HUES48 (cell line): ENCODE results near the gene ZFPM1.
"Not testable (repeated sequence)": the region's sequence is repeated elsewhere in the genome, so short reads cannot be mapped to it uniquely, and the experiment has no call there.

Source experiments
- H3K27ac ChIP-seq: one replicate; pipeline ENCODE4 v1.7.0; 2013; ENCODE audit warnings: low read depth, low read length, inconsistent platforms
- H3K27me3 ChIP-seq: 2 replicates; pipeline ENCODE4 v1.6.1; 2013; ENCODE audit warnings: mild to moderate bottlenecking, low read length; ENCODE audit not compliant: control insufficient read depth, insufficient read depth
- H3K36me3 ChIP-seq: 2 replicates; pipeline ENCODE4 v1.6.1; 2013; ENCODE audit warnings: low read length; ENCODE audit not compliant: control insufficient read depth, insufficient read depth
- H3K4me1 ChIP-seq: 2 replicates; pipeline ENCODE4 v1.6.1; 2013; ENCODE audit warnings: mild to moderate bottlenecking, low read length; ENCODE audit not compliant: control insufficient read depth, insufficient read depth
- H3K4me3 ChIP-seq: 2 replicates; pipeline ENCODE4 v1.5.1; 2013; ENCODE audit warnings: mild to moderate bottlenecking, low read depth, low read length
- H3K9ac ChIP-seq: 2 replicates; pipeline ENCODE4 v1.6.1; 2013; ENCODE audit warnings: mild to moderate bottlenecking, low read depth, low read length, moderate library complexity
- H3K9me3 ChIP-seq: 2 replicates; pipeline ENCODE4 v1.6.1; 2013; ENCODE audit warnings: low read length; ENCODE audit not compliant: control insufficient read depth, insufficient read depth

Gene ZFPM1

GRCh38 chr16:88477631-88478519 lies 24.8 kb downstream of the ZFPM1 start:
- Histone ChIP-seq H3K9ac (no peak overlapping the region), H3K4me1 (peaks cover 5% of the 10 kb centered on the region; the same call in 1 of the 2 replicates), H3K27ac (no peak overlapping the region), H3K27me3 (no peaks in the 10 kb centered on the region), H3K9me3 (no peaks in the 10 kb centered on the region), H3K36me3 (no peaks in the 10 kb centered on the region), H3K4me3 (no peak overlapping the region)

- H3K4me3 ChIP-seq: no peak overlapping the region
- no peak overlapping the region for H3K9ac ChIP-seq
- H3K36me3 ChIP-seq: no peaks in the 10 kb centered on the region
- no peak overlapping the region for H3K27ac ChIP-seq
- no peaks in the 10 kb centered on the region for H3K27me3 ChIP-seq
- H3K4me1 ChIP-seq: peaks cover 5% of the 10 kb centered on the region; the same call in 1 of the 2 replicates
- no peaks in the 10 kb centered on the region for H3K9me3 ChIP-seq
Observed at GRCh38 chr16:88478889-88479792, 26.1 kb downstream of the ZFPM1 start.

GRCh38 chr16:88479793-88480760 lies 27.0 kb downstream of the ZFPM1 start:
- Histone ChIP-seq H3K27me3 (no peaks in the 10 kb centered on the region), H3K9ac (no peak overlapping the region), H3K4me1 (peaks cover 5% of the 10 kb centered on the region; the same call in 1 of the 2 replicates), H3K4me3 (no peak overlapping the region), H3K27ac (no peak overlapping the region), H3K9me3 (no peaks in the 10 kb centered on the region), H3K36me3 (no peaks in the 10 kb centered on the region)

GRCh38 chr16:88480829-88481228 lies 27.7 kb downstream of the ZFPM1 start:
- no peaks in the 10 kb centered on the region for H3K9me3 ChIP-seq
- H3K36me3 ChIP-seq: no peaks in the 10 kb centered on the region
- no peak overlapping the region for H3K9ac ChIP-seq
- peaks cover 5% of the 10 kb centered on the region; the same call in 1 of the 2 replicates for H3K4me1 ChIP-seq
- no peak overlapping the region for H3K27ac ChIP-seq
- H3K4me3 ChIP-seq: no peak overlapping the region
- no peaks in the 10 kb centered on the region for H3K27me3 ChIP-seq

- no peak overlapping the region for H3K27ac ChIP-seq
- no peak overlapping the region for H3K9ac ChIP-seq
- H3K36me3 ChIP-seq: no peaks in the 10 kb centered on the region
- no peak overlapping the region for H3K4me3 ChIP-seq
- H3K27me3 ChIP-seq: no peaks in the 10 kb centered on the region
- no peaks in the 10 kb centered on the region for H3K9me3 ChIP-seq
- H3K4me1 ChIP-seq: peaks cover 5% of the 10 kb centered on the region; the same call in 1 of the 2 replicates
Observed at GRCh38 chr16:88481851-88482250, 28.8 kb downstream of the ZFPM1 start.

- Histone ChIP-seq H3K9ac (no peak overlapping the region), H3K27ac (no peak overlapping the region), H3K27me3 (no peaks in the 10 kb centered on the region), H3K9me3 (no peaks in the 10 kb centered on the region), H3K4me1 (peaks cover 5% of the 10 kb centered on the region; the same call in 1 of the 2 replicates), H3K36me3 (no peaks in the 10 kb centered on the region), H3K4me3 (no peak overlapping the region)
Observed at GRCh38 chr16:88482630-88483391, 29.7 kb downstream of the ZFPM1 start.

GRCh38 chr16:88483392-88483641 lies 30.2 kb downstream of the ZFPM1 start:
- Histone ChIP-seq H3K4me1 (peaks cover 5% of the 10 kb centered on the region; the same call in 1 of the 2 replicates), H3K4me3 (no peak overlapping the region), H3K27me3 (no peaks in the 10 kb centered on the region), H3K36me3 (no peaks in the 10 kb centered on the region), H3K9me3 (no peaks in the 10 kb centered on the region), H3K9ac (no peak overlapping the region), H3K27ac (no peak overlapping the region)

GRCh38 chr16:88484505-88485365 lies 31.7 kb downstream of the ZFPM1 start:
- Histone ChIP-seq H3K27me3 (no peaks in the 10 kb centered on the region), H3K9me3 (no peaks in the 10 kb centered on the region)

GRCh38 chr16:88485366-88485741 lies 32.3 kb downstream of the ZFPM1 start:
- H3K9me3 ChIP-seq, H3K27ac ChIP-seq, H3K27me3 ChIP-seq, H3K9ac ChIP-seq, H3K4me1 ChIP-seq, H3K36me3 ChIP-seq, H3K4me3 ChIP-seq: not testable (repeated sequence)

More at GRCh38 chr16:88484505-88485365, 31.7 kb downstream of the ZFPM1 start:
- peaks cover 5% of the 10 kb centered on the region; the same call in 1 of the 2 replicates for H3K4me1 ChIP-seq
- H3K4me3 ChIP-seq: no peak overlapping the region
- no peak overlapping the region for H3K27ac ChIP-seq
- no peaks in the 10 kb centered on the region for H3K36me3 ChIP-seq
- no peak overlapping the region for H3K9ac ChIP-seq
